AG09319 (cell line): Measurements from ENCODE around the gene OR6B2.

Experiments
- DNase-seq: peaks from one replicate; pipeline ENCODE4 v3.0.0-alpha.2; 2010; ENCODE audit warnings: low read depth; ENCODE audit errors: extremely low read depth
- CTCF ChIP-seq: IDR thresholded peaks from 2 replicates; pipeline ENCODE4 v1.5.1; 2011; ENCODE audit warnings: low read depth, mild to moderate bottlenecking, inconsistent platforms, low read length, moderate library complexity

OR6B2 gene

GRCh38 chr2:240030379-240031094, at the start of gene OR6B2:
OR6B2 (minus strand) TSS chr2:240030429; CDS start chr2:240030429, 0 bp downstream.
- DNase-seq = no peak
- TF ChIP-seq CTCF = no peak

DNA sequence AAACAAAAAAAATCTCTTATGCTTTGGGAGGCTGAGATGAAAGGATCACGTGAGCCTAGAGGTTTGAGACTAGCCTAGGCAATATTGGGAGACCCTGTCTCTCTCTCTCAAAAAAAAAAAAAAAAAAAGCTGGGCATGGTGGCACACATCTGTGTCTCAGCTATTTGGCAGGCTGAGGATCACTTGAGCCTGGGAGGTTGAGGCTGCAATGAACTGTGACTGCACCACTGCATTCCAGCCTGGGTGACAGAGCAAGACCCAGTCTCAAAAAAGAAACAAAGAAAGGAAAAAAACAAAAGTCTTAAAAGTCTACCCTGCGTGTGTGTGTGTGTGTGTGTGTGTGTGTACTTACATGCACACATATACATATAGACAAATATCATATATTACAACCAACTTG, 48.4 kb upstream of the OR6B2 start:
- no peak for DNase-seq
- TF ChIP-seq CTCF = no peak

DNA sequence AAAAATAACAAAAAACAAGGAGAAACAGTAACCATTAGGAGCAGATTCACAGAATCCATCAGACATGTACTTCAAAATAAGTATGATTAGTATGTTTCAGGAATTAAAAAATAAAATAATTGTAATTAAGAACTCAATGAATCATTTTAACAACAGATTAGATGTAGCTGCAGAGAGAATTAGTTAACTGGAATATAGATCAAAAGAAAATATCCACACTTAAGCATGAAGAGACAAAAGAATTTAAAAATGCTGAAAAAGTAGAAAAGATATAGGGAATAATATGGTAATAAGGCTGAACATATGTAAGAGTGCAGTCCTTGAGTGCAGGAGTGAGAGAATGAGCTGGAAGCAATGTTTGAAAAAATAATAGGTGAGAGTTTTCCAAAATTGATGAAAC, 47.2 kb upstream of the OR6B2 start:
- TF ChIP-seq CTCF = no peak
- no peak for DNase-seq

DNA sequence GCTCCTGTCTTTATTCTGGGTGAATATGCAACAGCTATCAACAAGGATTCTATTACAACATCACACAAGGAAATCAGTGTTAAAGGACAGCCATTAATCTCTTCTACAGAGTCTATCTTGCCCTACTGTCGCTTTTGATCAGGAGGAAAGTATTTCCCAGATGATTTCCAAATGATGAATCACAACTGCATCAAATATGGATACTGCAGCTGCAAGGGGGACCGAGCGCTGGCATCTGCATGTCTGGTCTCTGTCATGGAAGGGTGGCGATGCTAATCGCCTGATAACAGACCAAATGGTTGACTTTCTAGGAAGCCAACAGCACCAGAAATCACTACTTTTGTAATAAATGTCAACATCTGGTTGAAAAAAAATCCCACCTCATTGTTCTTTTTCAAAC, 44.3 kb upstream of the OR6B2 start:
- TF ChIP-seq CTCF = no peak
- no peak for DNase-seq

DNA sequence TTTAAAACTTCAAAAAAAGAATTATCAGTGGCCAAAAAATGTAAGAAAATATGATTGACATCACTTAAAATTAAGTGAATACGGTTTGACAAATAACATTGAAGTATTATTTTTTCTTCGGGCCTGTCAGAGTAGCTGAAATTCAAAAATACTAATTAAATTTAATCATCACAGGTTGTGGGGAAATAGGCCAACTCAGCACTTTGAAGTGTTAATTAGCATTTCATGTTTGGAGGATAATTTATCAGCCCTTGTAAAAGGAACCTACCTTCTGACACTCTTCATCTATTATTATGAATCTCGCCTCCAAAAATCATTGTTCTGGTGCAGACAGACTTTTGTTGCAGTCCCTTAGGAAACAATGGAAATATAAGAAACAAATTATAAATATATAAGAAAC, 40.7 kb upstream of the OR6B2 start:
- TF ChIP-seq CTCF = no peak
- DNase-seq = no peak

- no peak for TF ChIP-seq CTCF
- DNase-seq = no peak
These were observed 39.6 kb upstream of the OR6B2 start for GRCh38 chr2:240069829-240070228.

GRCh38 chr2:240068193-240068592, 38.0 kb upstream of the OR6B2 start:
- DNase-seq = no peak
- TF ChIP-seq CTCF = no peak
